ENCODE results near the gene CAMSAP2.

Gene CAMSAP2

GRCh38 chr1:200856716-200857357, 118.1 kb downstream of the CAMSAP2 start:
- peaks cover 15 to 37% of the 10 kb centered on the region in 2 experiments for H3K36me3 ChIP-seq (ENCODE audit: control insufficient read depth in 2 of 2, insufficient read depth in 1 of 2, low read length in 2 of 2)
- peak overlapping the region; percentile 39; the same call in 1 of the 2 replicates for H3K27ac ChIP-seq (ENCODE audit: extremely low read depth, low read depth, low read length)
- POLR2A ChIA-PET: no interaction called here
- CTCF ChIA-PET: interaction anchor here (0.5 to 0.8 kb wide), 4 partner anchors 26 to 243 kb away, joined by 3 to 5 read pairs (median 4); no protein-coding TSS in a partner anchor
- peaks cover 12% of the 10 kb centered on the region for H3K4me1 ChIP-seq (ENCODE audit: control insufficient read depth, insufficient read depth, low read length)
- H3K4me3 ChIP-seq (ENCODE audit: low read depth, low read length): no peak overlapping the region
- H3K9me3 ChIP-seq (ENCODE audit: control insufficient read depth, insufficient read depth, low read depth, low read length): no peaks in the 10 kb centered on the region
- TF ChIP-seq SALL2 (tag by site-specific recombination; IDR thresholded peaks at IDR 0.05; ENCODE audit: borderline replicate concordance): no peak
- TF ChIP-seq SP7 (tag by site-specific recombination; IDR thresholded peaks at IDR 0.05): no peak
- TF ChIP-seq ZNF426 (tag by site-specific recombination; IDR thresholded peaks at IDR 0.05): no peak
- 0 out of 2 replicates have a peak, but pooled peaks have one; percentile 45 for TF ChIP-seq ZNF561 (tag by site-specific recombination; IDR thresholded peaks at IDR 0.05; ENCODE audit: borderline replicate concordance)
- no peak for TF ChIP-seq ZNF157 (tag by site-specific recombination; IDR thresholded peaks at IDR 0.05)
- no peak for TF ChIP-seq ZNF350 (tag by site-specific recombination; IDR thresholded peaks at IDR 0.05)
- TF ChIP-seq ZBTB10 (tag by site-specific recombination; IDR thresholded peaks at IDR 0.05): no peak
- TF ChIP-seq ATF2 (tag by site-specific recombination; IDR thresholded peaks at IDR 0.05; ENCODE audit: low read depth): 0 out of 2 replicates have a peak, but pooled peaks have one; percentile 27
- TF ChIP-seq YY1 (tag by site-specific recombination; IDR thresholded peaks at IDR 0.05): no peak
- TF ChIP-seq PRDM6 (tag by site-specific recombination; IDR thresholded peaks at IDR 0.05): peak; percentile 73
- no peak for TF ChIP-seq ZNF580 (tag by site-specific recombination; IDR thresholded peaks at IDR 0.05)
- no peak for TF ChIP-seq ZBTB11 (tag by site-specific recombination; conservative IDR thresholded peaks at IDR 0.05; ENCODE audit: low read depth)
- TF ChIP-seq ZNF692 (tag by site-specific recombination; IDR thresholded peaks at IDR 0.05): no peak
- TF ChIP-seq ZNF548 (tag by site-specific recombination; IDR thresholded peaks at IDR 0.05): no peak
- no peak for TF ChIP-seq ZNF639 (tag by site-specific recombination; IDR thresholded peaks at IDR 0.05)
- no peak for TF ChIP-seq MYNN (tag by site-specific recombination; IDR thresholded peaks at IDR 0.05; ENCODE audit: borderline replicate concordance)
- no peak for TF ChIP-seq ZNF354C (tag by site-specific recombination; IDR thresholded peaks at IDR 0.05; ENCODE audit: borderline replicate concordance, low read depth)
- TF ChIP-seq ZNF610 (tag by site-specific recombination; IDR thresholded peaks at IDR 0.05; ENCODE audit: borderline replicate concordance): no peak
- no peak for TF ChIP-seq KLF16 (tag by site-specific recombination; IDR thresholded peaks at IDR 0.05)
- TF ChIP-seq OVOL3 (tag by site-specific recombination; IDR thresholded peaks at IDR 0.05): peak; percentile 49; the same call in 1 of the 2 replicates
- no peak for TF ChIP-seq ZNF701 (tag by site-specific recombination; IDR thresholded peaks at IDR 0.05)
- TF ChIP-seq ZNF398 (tag by site-specific recombination; IDR thresholded peaks at IDR 0.05): no peak
